ENCODE data around the gene CYBB. TPM values are rescaled to one million over a fixed set of nuclear protein-coding genes. Genes with fewer than 3 reads are reported as not detected.
A peak's percentile ranks its signal among the peaks of the same experiment; 100 is the strongest.

CYBB gene
- total RNA-seq, 4 donors from 2014 or later = 1.1 to 22.1 (median 8.2) TPM

GRCh38 chrX:37840931-37841330 lies 61.1 kb downstream of the CYBB start:
- no peak overlapping the region for H3K27ac ChIP-seq
- peaks cover 0 to 35% (median 0%) of the 10 kb centered on the region in 3 donors for H3K36me3 ChIP-seq
- peaks cover 0 to 20% (median 0%) of the 10 kb centered on the region in 3 donors for H3K4me1 ChIP-seq
- H3K4me3 ChIP-seq = no peak overlapping the region
- TF ChIP-seq POLR2A (IDR thresholded peaks at IDR 0.05) (no peak), CTCF (IDR thresholded peaks at IDR 0.05) (no peak)
- intact Hi-C loops (cut with DNase I) = no loop called here
- H3K27me3 ChIP-seq = no peaks in the 10 kb centered on the region
- DNase-seq = no peak
- no peaks in the 10 kb centered on the region for H3K9me3 ChIP-seq
- 59 to 97% methylated on average over 3 of the region's 3 CpGs for WGBS, 2 donors

GRCh38 chrX:37844622-37845021 lies 64.8 kb downstream of the CYBB start:
- intact Hi-C loops (cut with DNase I) = no loop called here
- Histone ChIP-seq H3K9me3 (no peaks in the 10 kb centered on the region), H3K4me3 (no peak overlapping the region), H3K27ac (peak overlapping the region in 2 of 4 donors; percentile 66 to 95), H3K27me3 (no peaks in the 10 kb centered on the region), H3K36me3 (peaks cover 0 to 10% (median 0%) of the 10 kb centered on the region in 3 donors), H3K4me1 (peaks cover 0 to 25% (median 0%) of the 10 kb centered on the region in 3 donors)
- TF ChIP-seq CTCF (IDR thresholded peaks at IDR 0.05) = no peak
- no peak for TF ChIP-seq POLR2A (IDR thresholded peaks at IDR 0.05)
- no peak for DNase-seq

GRCh38 chrX:37846141-37846540 lies 66.3 kb downstream of the CYBB start:
- WGBS, 2 donors = 48 to 65% methylated on average over 3 of the region's 3 CpGs
- no peak for TF ChIP-seq POLR2A (IDR thresholded peaks at IDR 0.05)
- no peak for TF ChIP-seq CTCF (IDR thresholded peaks at IDR 0.05)
- Histone ChIP-seq H3K36me3 (peaks cover 0 to 4% (median 0%) of the 10 kb centered on the region in 3 donors), H3K27me3 (no peaks in the 10 kb centered on the region), H3K4me1 (peaks cover 0 to 25% (median 0%) of the 10 kb centered on the region in 3 donors), H3K4me3 (peak overlapping the region in 3 of 4 donors; percentile 79 to 81 (median 80)), H3K27ac (peak overlapping the region; percentile 62 to 95 (median 94)), H3K9me3 (no peaks in the 10 kb centered on the region)
- intact Hi-C loops (cut with DNase I) = no loop called here
- DNase-seq = no peak

- H3K4me3 ChIP-seq = peak overlapping the region; percentile 71 to 81 (median 80)
Measured at GRCh38 chrX:37846558-37846933, 66.7 kb downstream of the CYBB start.

More at GRCh38 chrX:37846558-37846933, 66.7 kb downstream of the CYBB start:
- Histone ChIP-seq H3K27ac (peak overlapping the region; percentile 91 to 95 (median 94)), H3K9me3 (no peaks in the 10 kb centered on the region), H3K27me3 (no peaks in the 10 kb centered on the region), H3K4me1 (peaks cover 0 to 25% (median 0%) of the 10 kb centered on the region in 3 donors), H3K36me3 (no peaks in the 10 kb centered on the region)
- WGBS, 2 donors = 0 to 6% methylated on average over 1 of the region's 1 CpG
- TF ChIP-seq POLR2A (IDR thresholded peaks at IDR 0.05) = no peak
- TF ChIP-seq CTCF (IDR thresholded peaks at IDR 0.05) = no peak
- intact Hi-C loops (cut with DNase I) = no loop called here
- no peak for DNase-seq

Measured in esophagus squamous epithelium (tissue), 5 donors.